Endothelial cell (in vitro differentiated cells): Measurements from ENCODE around the gene ACTN2. TPM values are rescaled to one million over a fixed set of nuclear protein-coding genes. Genes with fewer than 3 reads are reported as not detected.

ENCODE experiments used
- DNase-seq: peaks from one replicate; pipeline ENCODE4 v3.0.0; 2021; ENCODE audit warnings: low spot score
- H3K27ac Mint-ChIP-seq: one replicate; pipeline ENCODE4 v1.8.0; 2021; ENCODE audit warnings: mixed read lengths, inconsistent platforms; ENCODE audit not compliant: unreplicated experiment
- H3K27me3 Mint-ChIP-seq: one replicate; pipeline ENCODE4 v1.8.0; 2021; ENCODE audit warnings: mild to moderate bottlenecking, moderate library complexity, mixed read lengths, inconsistent platforms; ENCODE audit not compliant: unreplicated experiment
- H3K36me3 Mint-ChIP-seq: one replicate; pipeline ENCODE4 v1.8.0; 2021; ENCODE audit warnings: mild to moderate bottlenecking, low read depth, mixed read lengths, inconsistent platforms; ENCODE audit not compliant: unreplicated experiment
- H3K4me1 Mint-ChIP-seq: one replicate; pipeline ENCODE4 v1.8.0; 2021; ENCODE audit warnings: mild to moderate bottlenecking, mixed read lengths, inconsistent platforms; ENCODE audit not compliant: unreplicated experiment
- H3K4me3 Mint-ChIP-seq: one replicate; pipeline ENCODE4 v1.8.0; 2021; ENCODE audit warnings: mild to moderate bottlenecking, mixed read lengths, inconsistent platforms; ENCODE audit not compliant: unreplicated experiment
- H3K9me3 Mint-ChIP-seq: one replicate; pipeline ENCODE4 v1.8.0; 2021; ENCODE audit warnings: mixed read lengths, inconsistent platforms; ENCODE audit not compliant: unreplicated experiment
- total RNA-seq: library from RNA; stranded (reverse); fragmentation: NEBNext Ultra II Directional; extraction: Animal tissue kit (Norgen Biotek cat#: 25700); gene quantifications from one replicate; pipeline ENCODE4 v1.2.1, GENCODE V29; 2021; ENCODE audit not compliant: unreplicated experiment
- TF ChIP-seq, protein P1 (sequence below): fragments of 200-600 bp; sonication (generic); IDR thresholded peaks from one replicate; pipeline ENCODE4 v1.5.0; 2021; ENCODE audit warnings: antibody characterized with exemption; ENCODE audit not compliant: unreplicated experiment

The ACTN2 gene
- total RNA-seq, 1 donor from 2014 or later, result 0.21 TPM

GRCh38 chr1:236728752-236729151, 42.5 kb downstream of the ACTN2 start:
- Mint-ChIP-seq H3K27me3 (peaks cover 2% of the 10 kb centered on the region), H3K36me3 (no peaks in the 10 kb centered on the region), H3K9me3 (no peaks in the 10 kb centered on the region), H3K27ac (no peak overlapping the region), H3K4me3 (no peak overlapping the region), H3K4me1 (no peaks in the 10 kb centered on the region)
- TF ChIP-seq, protein P1, sequence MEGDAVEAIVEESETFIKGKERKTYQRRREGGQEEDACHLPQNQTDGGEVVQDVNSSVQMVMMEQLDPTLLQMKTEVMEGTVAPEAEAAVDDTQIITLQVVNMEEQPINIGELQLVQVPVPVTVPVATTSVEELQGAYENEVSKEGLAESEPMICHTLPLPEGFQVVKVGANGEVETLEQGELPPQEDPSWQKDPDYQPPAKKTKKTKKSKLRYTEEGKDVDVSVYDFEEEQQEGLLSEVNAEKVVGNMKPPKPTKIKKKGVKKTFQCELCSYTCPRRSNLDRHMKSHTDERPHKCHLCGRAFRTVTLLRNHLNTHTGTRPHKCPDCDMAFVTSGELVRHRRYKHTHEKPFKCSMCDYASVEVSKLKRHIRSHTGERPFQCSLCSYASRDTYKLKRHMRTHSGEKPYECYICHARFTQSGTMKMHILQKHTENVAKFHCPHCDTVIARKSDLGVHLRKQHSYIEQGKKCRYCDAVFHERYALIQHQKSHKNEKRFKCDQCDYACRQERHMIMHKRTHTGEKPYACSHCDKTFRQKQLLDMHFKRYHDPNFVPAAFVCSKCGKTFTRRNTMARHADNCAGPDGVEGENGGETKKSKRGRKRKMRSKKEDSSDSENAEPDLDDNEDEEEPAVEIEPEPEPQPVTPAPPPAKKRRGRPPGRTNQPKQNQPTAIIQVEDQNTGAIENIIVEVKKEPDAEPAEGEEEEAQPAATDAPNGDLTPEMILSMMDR, result no peak
- DNase-seq, result no peak

GRCh38 chr1:236733653-236734052, 47.4 kb downstream of the ACTN2 start:
- no peak for DNase-seq
- H3K4me1 Mint-ChIP-seq, result peaks cover 11% of the 10 kb centered on the region
- H3K4me3 Mint-ChIP-seq, result no peak overlapping the region
- no peaks in the 10 kb centered on the region for H3K9me3 Mint-ChIP-seq
- TF ChIP-seq, protein P1, result no peak
- no peak overlapping the region for H3K27ac Mint-ChIP-seq
- no peaks in the 10 kb centered on the region for H3K36me3 Mint-ChIP-seq
- H3K27me3 Mint-ChIP-seq, result no peaks in the 10 kb centered on the region

- H3K9me3 Mint-ChIP-seq, result no peaks in the 10 kb centered on the region
- no peaks in the 10 kb centered on the region for H3K36me3 Mint-ChIP-seq
- no peak overlapping the region for H3K4me3 Mint-ChIP-seq
- TF ChIP-seq, protein P1, result no peak
- no peak for DNase-seq
- peaks cover 11% of the 10 kb centered on the region for H3K4me1 Mint-ChIP-seq
- no peak overlapping the region for H3K27ac Mint-ChIP-seq
- no peaks in the 10 kb centered on the region for H3K27me3 Mint-ChIP-seq
Measured at GRCh38 chr1:236734141-236734765, 48.0 kb downstream of the ACTN2 start.

DNA sequence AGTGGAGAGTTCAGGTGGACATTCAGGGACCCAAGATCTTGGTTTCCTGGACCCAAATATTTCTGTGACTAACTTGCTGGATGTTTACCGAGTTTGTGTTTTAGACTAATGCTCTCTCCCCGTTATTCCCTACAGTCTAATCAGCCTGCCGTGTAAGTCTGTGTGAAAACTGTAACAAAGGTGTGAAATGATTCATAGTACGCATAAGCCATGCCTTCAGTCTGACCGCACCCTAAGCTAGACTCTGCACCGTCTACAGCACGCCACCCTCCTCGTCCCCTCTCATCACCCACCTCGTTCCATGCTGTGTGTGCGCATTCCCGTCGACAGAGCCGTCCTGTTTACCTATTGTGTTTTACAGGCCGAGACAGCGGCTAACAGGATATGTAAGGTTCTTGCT, 50.5 kb downstream of the ACTN2 start:
- no peak overlapping the region for H3K27ac Mint-ChIP-seq
- TF ChIP-seq, protein P1, result no peak
- no peaks in the 10 kb centered on the region for H3K36me3 Mint-ChIP-seq
- no peak for DNase-seq
- no peaks in the 10 kb centered on the region for H3K9me3 Mint-ChIP-seq
- H3K4me3 Mint-ChIP-seq, result no peak overlapping the region
- peaks cover 2% of the 10 kb centered on the region for H3K27me3 Mint-ChIP-seq
- peaks cover 11% of the 10 kb centered on the region for H3K4me1 Mint-ChIP-seq

DNA sequence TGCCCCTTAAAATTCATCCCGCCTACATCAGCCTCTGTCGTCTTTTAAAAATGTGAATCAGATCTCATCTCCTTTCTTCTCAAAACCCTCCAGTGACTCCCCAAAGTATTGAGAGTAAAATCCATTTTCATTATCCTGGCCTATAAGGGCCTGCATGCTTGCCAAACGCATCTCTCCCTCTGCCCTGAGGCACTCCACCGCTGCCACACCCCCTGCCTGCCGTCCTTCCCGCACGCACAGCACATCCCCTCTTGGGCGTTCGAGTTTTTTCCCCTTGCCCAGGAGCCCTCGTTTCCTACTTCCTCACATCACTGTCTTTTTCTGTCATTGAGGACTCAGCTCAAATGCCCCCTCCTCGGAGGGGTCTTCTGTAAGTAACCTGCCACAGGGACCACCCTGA, 55.5 kb downstream of the ACTN2 start:
- H3K4me1 Mint-ChIP-seq, result peaks cover 3% of the 10 kb centered on the region
- H3K27ac Mint-ChIP-seq, result no peak overlapping the region
- H3K36me3 Mint-ChIP-seq, result no peaks in the 10 kb centered on the region
- DNase-seq, result no peak
- peaks cover 3% of the 10 kb centered on the region for H3K27me3 Mint-ChIP-seq
- H3K9me3 Mint-ChIP-seq, result no peaks in the 10 kb centered on the region
- TF ChIP-seq, protein P1, result no peak
- no peak overlapping the region for H3K4me3 Mint-ChIP-seq
